Endothelial cell of umbilical vein (primary cell): ENCODE measurements around the gene MOB3A. TPM values are rescaled to one million over a fixed set of nuclear protein-coding genes. Genes with fewer than 3 reads are reported as not detected.

ENCODE experiments used
- BruUV-seq: library from RNA; stranded (reverse); fragments of 400-500 nt; replicated peaks from 2 replicates; lab custom pipeline; 2021; lab: Mats Ljungman, UMichigan
- CTCF ChIA-PET: fragments of 300-600, 350-600 bp; sonication (Branson Sonifier 250); formaldehyde crosslinking; loops from one replicate; lab custom pipeline; 2021; ENCODE audit warnings: antibody characterized with exemption, inconsistent platforms; lab: Charles Lee
- POLR2A ChIA-PET: fragments of 300-600, 350-600 bp; sonication (Branson Sonifier 250); formaldehyde crosslinking; loops from one replicate; lab custom pipeline; 2021; ENCODE audit warnings: antibody characterized with exemption, inconsistent platforms; lab: Charles Lee
- DNase-seq: peaks from one replicate; pipeline ENCODE4 v3.0.0-alpha.2; 2011; ENCODE audit warnings: low read depth, low spot score
- FAIRE-seq: peaks from 2 replicates; lab custom pipeline; 2011; peaks lifted over from hg19 to GRCh38; lab: Jason Lieb, UNC
- H2AFZ ChIP-seq: 2 replicates; pipeline ENCODE4 v1.6.0; 2012; ENCODE audit warnings: low read depth, low read length, control low read depth, inconsistent platforms
- H3K27ac ChIP-seq: 2 replicates; pipeline ENCODE4 v1.5.1; 2011; ENCODE audit warnings: low read depth, mild to moderate bottlenecking, control low read depth, low read length, moderate library complexity; ENCODE audit not compliant: insufficient read depth
- H3K27me3 ChIP-seq, 2 experiments: 2 replicates each; pipeline versions ENCODE4 v1.6.0 to v1.6.1; 2011; ENCODE audit warnings: low read length in 2 of 2, mixed read lengths in 1 of 2; ENCODE audit not compliant: control insufficient read depth in 2 of 2, insufficient read depth in 2 of 2
- H3K36me3 ChIP-seq, 2 experiments: 2 replicates in 1 of 2; 3 replicates in 1 of 2; pipeline ENCODE4 v1.5.1; 2011; ENCODE audit warnings: low read length in 2 of 2, mild to moderate bottlenecking in 1 of 2, moderate library complexity in 1 of 2; ENCODE audit not compliant: control insufficient read depth in 2 of 2, insufficient read depth in 2 of 2; ENCODE audit errors: extremely low read depth in 1 of 2
- H3K4me1 ChIP-seq: 3 replicates; pipeline ENCODE4 v1.5.1; 2011; ENCODE audit warnings: mild to moderate bottlenecking, low read length; ENCODE audit not compliant: control insufficient read depth, insufficient read depth; ENCODE audit errors: extremely low read depth
- H3K4me2 ChIP-seq: 2 replicates; pipeline ENCODE4 v1.6.1; 2011; ENCODE audit warnings: low read length, control low read depth, mixed read lengths; ENCODE audit not compliant: insufficient read depth
- H3K4me3 ChIP-seq, 3 experiments: fragments of 200-600 bp in 1 of 3; sonication (generic), shearing (Covaris generic) in 1 of 3; replicated peaks in 1 of 3; 2 replicates each; pipeline ENCODE4 v1.5.1; 2011 to 2016; ENCODE audit warnings: control low read depth in 3 of 3, low read length in 3 of 3, mild to moderate bottlenecking in 2 of 3, inconsistent platforms in 1 of 3, low read depth in 1 of 3, moderate library complexity in 1 of 3; ENCODE audit not compliant: insufficient read depth in 1 of 3
- H3K79me2 ChIP-seq: 2 replicates; pipeline ENCODE4 v1.6.0; 2012; ENCODE audit warnings: low read length, inconsistent platforms; ENCODE audit not compliant: control insufficient read depth, insufficient read depth
- H3K9ac ChIP-seq: replicated peaks from 2 replicates; pipeline ENCODE3; 2011; ENCODE audit warnings: low read length, control low read depth; ENCODE audit not compliant: insufficient read depth; ENCODE audit errors: extremely low read depth
- H3K9me1 ChIP-seq: replicated peaks from 3 replicates; pipeline ENCODE4 v1.6.0; 2011; ENCODE audit warnings: mild to moderate bottlenecking, low read length; ENCODE audit not compliant: control insufficient read depth, insufficient read depth; ENCODE audit errors: extremely low read depth
- H3K9me3 ChIP-seq: replicated peaks from 2 replicates; pipeline ENCODE4 v1.5.1; 2012; ENCODE audit warnings: low read length, inconsistent platforms; ENCODE audit not compliant: control insufficient read depth, insufficient read depth
- H4K20me1 ChIP-seq: replicated peaks from 2 replicates; pipeline ENCODE3; 2011; ENCODE audit warnings: mild to moderate bottlenecking, low read length; ENCODE audit not compliant: control insufficient read depth, insufficient read depth; ENCODE audit errors: extremely low read depth
- CTCF ChIP-seq, 2 donors: IDR thresholded peaks; 1 replicate in 1 of 2; 2 replicates in 1 of 2; pipeline ENCODE4 v1.5.1; 2011; ENCODE audit warnings: low read length in 2 of 2, mild to moderate bottlenecking in 2 of 2, moderate library complexity in 2 of 2, control low read depth in 1 of 2, inconsistent platforms in 1 of 2, low read depth in 1 of 2; ENCODE audit not compliant: insufficient read depth in 1 of 2; ENCODE audit errors: extremely low read depth in 1 of 2
- EZH2 ChIP-seq: IDR thresholded peaks from 2 replicates; pipeline ENCODE4 v1.6.1; 2012; ENCODE audit warnings: borderline replicate concordance, low read depth, mild to moderate bottlenecking, moderate library complexity, low read length, inconsistent platforms; ENCODE audit not compliant: severe bottlenecking
- FOS ChIP-seq: IDR thresholded peaks from 2 replicates; pipeline ENCODE4 v1.6.1; 2011; ENCODE audit warnings: mild to moderate bottlenecking, low read length, moderate library complexity, borderline replicate concordance; ENCODE audit not compliant: insufficient read depth
- GATA2 ChIP-seq: IDR thresholded peaks from 2 replicates; pipeline ENCODE4 v1.7.0; 2011; ENCODE audit warnings: low read depth, mild to moderate bottlenecking, moderate library complexity, mixed read lengths, low read length; ENCODE audit not compliant: insufficient read length, insufficient read depth
- JUN ChIP-seq: IDR thresholded peaks from 2 replicates; pipeline ENCODE4 v1.6.1; 2011; ENCODE audit warnings: borderline replicate concordance, low read depth; ENCODE audit not compliant: insufficient read length, insufficient read depth
- MYC ChIP-seq: IDR thresholded peaks from one replicate; pipeline ENCODE4 v1.6.1; 2011; ENCODE audit warnings: mild to moderate bottlenecking, low read depth, low read length
- POLR2A ChIP-seq: IDR thresholded peaks from 2 replicates; pipeline ENCODE4 v1.6.1; 2012; ENCODE audit warnings: low read depth, mild to moderate bottlenecking, control low read depth, low read length
- POLR2AphosphoS5 ChIP-seq: IDR thresholded peaks from 2 replicates; pipeline ENCODE4 v1.6.1; 2012; ENCODE audit warnings: low read depth, mild to moderate bottlenecking, control low read depth, low read length, moderate library complexity; ENCODE audit not compliant: insufficient read depth
- dilution Hi-C: fragments of 300-500 bp; cut with MboI; formaldehyde crosslinking; loops from one replicate; pipeline ENCODE4 v1.15.0; 2019; ENCODE audit warnings: low sequenced_read_pairs; ENCODE audit not compliant: extremely low pct_ligation_motif_present
- intact Hi-C: fragments of 100-400 bp; cut with micrococcal nuclease; formaldehyde crosslinking; loops from one replicate; pipeline ENCODE4 v1.10.0; 2022
- polyA plus RNA-seq, 4 experiments: library from polyadenylated mRNA; depleted of rRNA in 3 of 4; stranded (reverse) in 3 of 4; unstranded in 1 of 4; fragments of >200 nt; gene quantifications; 2 replicates each; pipeline versions ENCODE4 v1.2.1 to v1.2.3, GENCODE V29; 2011 to 2012; ENCODE audit warnings: missing spikeins in 1 of 4
- total RNA-seq: library from RNA; stranded (reverse); gene quantifications from 2 replicates; pipeline ENCODE4 v1.2.3, GENCODE V29; 2021
- TF ChIP-seq, protein P1 (sequence below): IDR thresholded peaks from 2 replicates; pipeline ENCODE4 v1.6.1; 2011; ENCODE audit not compliant: insufficient read depth, insufficient read length

Gene MOB3A
- total and polyA plus RNA-seq, 2 donors (not counting 3 experiments of a cell fraction or from before 2014, with no cell fraction given) = 46.5 to 59.7 TPM

- BruUV-seq = no TSS peak
- H2AFZ ChIP-seq = no peak overlapping the region
- H3K9me3 ChIP-seq = no peaks in the 10 kb centered on the region
- TF ChIP-seq EZH2 (no peak), JUN (no peak), MYC (no peak), POLR2A (no peak), POLR2AphosphoS5 (no peak), GATA2 (no peak), FOS (no peak), CTCF (IDR thresholded peaks at IDR 0.05; ENCODE audit: extremely low read depth in 1 of 2, insufficient read depth in 1 of 2, low read depth in 1 of 2, low read length in 2 of 2) (no peak)
- TF ChIP-seq, protein P1, sequence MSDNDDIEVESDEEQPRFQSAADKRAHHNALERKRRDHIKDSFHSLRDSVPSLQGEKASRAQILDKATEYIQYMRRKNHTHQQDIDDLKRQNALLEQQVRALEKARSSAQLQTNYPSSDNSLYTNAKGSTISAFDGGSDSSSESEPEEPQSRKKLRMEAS = no peak
- POLR2A ChIA-PET = no interaction called here
- no peak overlapping the region for H3K4me2 ChIP-seq
- no peak for DNase-seq
- no peaks in the 10 kb centered on the region for H3K4me1 ChIP-seq
- no peaks in the 10 kb centered on the region for H3K27me3 ChIP-seq
- CTCF ChIA-PET = interaction anchor here (0.9 kb wide), 1 partner anchor 9 kb away, joined by 3 read pairs; no protein-coding TSS in a partner anchor
- no peaks in the 10 kb centered on the region for H4K20me1 ChIP-seq
- no peak for FAIRE-seq
- no peak overlapping the region for H3K9ac ChIP-seq
- H3K79me2 ChIP-seq = no peaks in the 10 kb centered on the region
- dilution Hi-C loops (no loop called here), intact Hi-C loops (no loop called here)
- no peak overlapping the region for H3K4me3 ChIP-seq
- H3K9me1 ChIP-seq = no peaks in the 10 kb centered on the region
- H3K36me3 ChIP-seq = peaks cover 28 to 85% of the 10 kb centered on the region in 2 experiments
- no peak overlapping the region for H3K27ac ChIP-seq
Observed at GRCh38 chr19:2115324-2115723, 19.2 kb upstream of the MOB3A start.
